GM18868 (cell line): ENCODE data around the gene PTHLH.

Experiments used
- ATAC-seq: cut with Tn5 transposase; IDR thresholded peaks from one replicate; pipeline ENCODE4 v1.9.1; 2021; ENCODE audit warnings: mild to moderate bottlenecking, moderate library complexity; ENCODE audit not compliant: unreplicated experiment

PTHLH gene

GRCh38 chr12:27972721-27973120, at the start of gene PTHLH:
Gene PTHLH (minus strand): TSS chr12:27972733. CDS start chr12:27969494, 3,239 bp downstream.
- no peak for ATAC-seq

GRCh38 chr12:28021704-28022103, 49.2 kb upstream of the PTHLH start:
- no peak for ATAC-seq

GRCh38 chr12:28017873-28018255, 45.3 kb upstream of the PTHLH start:
- ATAC-seq, result no peak

- no peak for ATAC-seq
Measured at GRCh38 chr12:28017126-28017872, 44.8 kb upstream of the PTHLH start.

DNA sequence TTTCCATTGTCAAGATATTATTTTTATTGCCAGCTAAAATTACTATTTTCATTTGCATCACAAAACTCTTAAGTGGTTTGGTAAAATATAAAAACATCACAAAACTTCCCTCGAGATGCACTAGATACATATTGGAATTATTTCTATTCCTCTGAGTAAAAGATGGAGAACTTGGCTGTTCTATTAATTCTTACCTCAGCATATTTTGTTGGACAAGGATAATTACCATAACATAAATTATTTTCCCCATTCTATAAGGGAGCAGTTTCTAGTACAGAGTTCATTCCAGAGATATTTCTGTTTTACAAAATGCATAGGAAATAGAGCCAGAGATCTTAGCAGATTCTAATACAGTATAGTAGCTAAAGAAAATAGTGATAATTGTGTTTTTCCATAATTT, 42.6 kb upstream of the PTHLH start:
- no peak for ATAC-seq

GRCh38 chr12:28014196-28014595, 41.7 kb upstream of the PTHLH start:
- ATAC-seq, result no peak

- ATAC-seq, result no peak
Measured at GRCh38 chr12:28012333-28012918, 39.9 kb upstream of the PTHLH start.

- no peak for ATAC-seq
Measured at GRCh38 chr12:28010036-28010435, 37.5 kb upstream of the PTHLH start.

- no peak for ATAC-seq
Measured at GRCh38 chr12:27999970-28000369, 27.4 kb upstream of the PTHLH start.

DNA sequence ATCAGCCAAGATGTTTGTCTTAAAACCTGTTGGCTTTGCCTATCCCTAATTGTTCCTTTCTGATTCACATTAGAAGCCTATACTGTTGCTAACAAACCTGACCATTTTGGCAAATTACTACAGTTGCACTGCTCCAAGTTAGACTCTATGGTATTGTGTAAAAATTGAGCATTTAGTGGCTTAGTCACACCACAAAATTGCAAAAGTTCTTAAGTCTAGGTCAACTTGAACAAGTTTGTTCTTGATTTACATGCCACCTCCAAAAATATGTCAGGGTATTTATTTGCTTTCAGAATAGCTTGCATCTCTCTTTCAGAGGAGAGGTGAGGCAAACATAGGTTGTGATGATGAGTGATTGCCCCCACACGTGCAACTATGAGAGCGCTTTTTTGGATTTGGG, 27.0 kb upstream of the PTHLH start:
- no peak for ATAC-seq

DNA sequence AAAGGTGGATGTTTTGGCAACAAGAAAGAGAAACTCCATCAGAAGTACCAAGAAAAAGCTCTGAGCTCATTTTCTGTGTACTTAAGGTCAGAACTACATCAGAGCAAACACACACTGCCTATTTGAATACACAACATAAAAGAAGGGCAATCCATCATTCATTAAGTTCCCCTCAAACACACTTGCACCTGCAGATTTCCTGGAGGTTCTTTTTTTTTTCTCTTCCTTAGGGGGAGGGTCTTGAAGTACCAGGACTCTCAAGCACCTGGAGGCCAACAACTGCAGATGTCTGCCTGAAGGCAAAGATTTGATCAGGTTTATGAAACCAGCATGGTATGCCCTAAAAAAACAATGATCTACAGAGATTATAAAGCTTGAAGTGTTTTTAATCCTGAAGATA, 26.1 kb upstream of the PTHLH start:
- no peak for ATAC-seq

DNA sequence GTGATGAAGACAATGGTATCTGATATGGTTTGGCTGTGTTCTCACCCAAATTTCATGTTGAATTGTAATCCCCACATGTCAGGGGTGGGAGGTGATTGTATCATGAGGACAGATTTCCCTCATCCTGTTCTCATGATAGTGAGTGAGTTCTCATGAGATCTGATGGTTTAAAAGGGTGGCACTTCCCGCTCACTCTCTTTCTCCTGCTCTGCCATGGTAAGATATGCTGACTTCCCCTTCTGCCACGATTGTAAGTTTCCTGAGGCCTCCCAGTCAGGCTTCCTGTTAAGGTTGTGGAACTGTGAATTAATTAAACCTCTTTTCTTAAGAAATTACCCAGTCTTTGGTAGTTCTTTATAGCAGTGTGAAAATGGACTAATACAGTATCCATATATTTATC, 25.6 kb upstream of the PTHLH start:
- no peak for ATAC-seq

DNA sequence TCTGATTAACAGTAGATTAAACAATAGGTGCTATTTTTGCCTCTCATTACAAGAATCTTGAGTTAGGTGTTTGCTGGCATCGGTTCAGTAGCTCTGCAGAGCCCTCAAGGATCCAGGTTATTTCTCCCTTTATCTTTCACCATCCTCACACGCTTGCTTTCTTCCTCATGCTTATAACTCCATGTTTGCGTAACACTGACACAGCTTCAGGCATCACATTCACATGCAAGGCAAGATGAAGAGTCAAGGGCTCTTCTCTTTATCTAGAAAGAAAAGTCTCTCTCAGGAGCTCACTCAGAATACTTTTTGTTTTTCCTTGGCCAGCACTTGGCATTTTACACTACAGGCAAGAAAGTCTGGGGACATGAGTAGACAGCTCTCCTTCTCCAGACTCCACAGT, 24.2 kb upstream of the PTHLH start:
- no peak for ATAC-seq

DNA sequence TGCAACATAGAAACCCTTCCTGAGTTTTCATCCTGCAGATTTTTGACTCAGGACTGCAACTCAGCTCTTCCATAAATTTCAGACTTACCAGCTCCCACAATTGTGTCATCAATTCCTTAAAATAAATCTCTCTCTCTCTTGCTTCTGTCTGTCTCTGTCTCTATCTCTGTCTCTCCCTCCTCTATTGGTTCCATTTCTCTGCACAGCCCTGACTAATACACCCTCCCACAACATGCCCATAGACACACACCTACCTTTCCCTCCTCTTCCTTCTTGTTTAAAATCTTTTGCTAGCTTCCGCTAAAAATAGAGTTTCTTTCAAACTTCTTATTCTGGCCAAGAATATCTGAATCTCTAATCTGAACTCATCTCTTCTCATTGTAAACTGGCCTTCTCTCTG, 22.9 kb upstream of the PTHLH start:
- ATAC-seq, result no peak

DNA sequence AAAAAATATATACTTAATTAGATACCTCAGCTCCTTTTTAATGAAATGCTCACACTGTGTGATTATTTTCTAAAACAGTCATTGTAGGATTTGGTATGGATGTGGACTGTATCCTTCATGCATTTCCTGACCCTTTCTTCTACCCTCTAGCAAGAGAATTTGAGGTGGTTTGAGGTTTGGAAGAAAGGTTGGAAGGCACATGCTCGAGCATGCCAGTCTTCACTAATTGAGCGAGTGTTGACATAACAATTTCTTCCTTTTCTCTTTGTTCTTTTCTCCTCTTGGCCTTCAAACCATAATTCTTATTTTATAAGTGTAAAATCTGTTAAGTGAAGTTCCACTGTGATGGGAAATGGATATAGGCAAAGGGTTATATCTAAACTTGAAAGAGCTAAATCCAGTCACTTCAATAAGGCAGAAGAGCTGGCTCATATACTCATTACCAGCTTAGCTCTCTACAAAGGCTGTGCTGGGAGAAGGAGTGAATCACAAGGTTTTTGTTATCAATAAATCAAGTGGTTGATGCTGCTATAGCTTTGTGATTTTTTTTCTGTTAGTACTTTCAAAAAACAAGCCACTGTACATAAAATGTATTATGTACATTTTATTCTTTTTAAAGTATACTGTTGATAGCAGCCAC, 16.2 kb upstream of the PTHLH start:
- no peak for ATAC-seq

DNA sequence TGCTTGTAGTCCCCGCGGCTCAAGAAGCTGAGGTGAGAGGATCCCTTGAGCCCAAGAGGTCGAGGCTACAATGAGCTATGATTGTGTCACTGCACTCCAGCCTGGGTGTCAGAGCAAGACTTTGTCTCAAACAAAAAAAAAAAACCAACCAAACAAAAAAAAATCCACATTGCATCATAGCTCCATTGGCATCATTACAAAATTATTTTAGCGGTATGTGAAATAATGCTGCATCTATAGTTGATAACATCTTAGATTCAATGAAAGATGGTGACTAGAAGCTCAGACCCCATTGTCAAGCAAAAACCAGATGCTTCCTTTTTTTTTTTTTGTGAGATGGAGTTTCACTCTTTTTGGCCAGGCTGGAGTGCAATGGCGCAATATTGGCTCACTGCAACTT, 14.8 kb upstream of the PTHLH start:
- no peak for ATAC-seq

DNA sequence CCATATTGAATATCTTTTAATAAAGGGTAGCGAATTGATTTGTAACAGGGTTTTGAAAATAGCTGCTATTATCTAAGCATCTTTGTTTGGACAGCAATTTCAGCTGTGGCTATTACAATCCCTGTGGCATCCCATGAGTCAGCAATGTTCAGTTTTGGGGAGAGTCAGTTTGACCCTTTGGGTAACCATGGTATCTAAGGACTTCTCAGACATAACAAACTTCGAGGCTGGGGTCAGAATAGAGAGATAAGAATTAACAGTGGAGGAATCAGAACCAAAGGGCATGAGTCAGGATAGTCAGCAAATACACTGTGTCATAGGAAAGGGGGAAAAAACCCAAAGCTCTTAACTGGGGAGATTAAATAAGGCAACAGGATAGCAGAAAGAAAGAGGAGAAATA, 11.7 kb upstream of the PTHLH start:
- no peak for ATAC-seq

- no peak for ATAC-seq
Measured at GRCh38 chr12:27982951-27983350, 10.4 kb upstream of the PTHLH start.

- no peak for ATAC-seq
Measured at GRCh38 chr12:27982385-27982784, 9.9 kb upstream of the PTHLH start.

- no peak for ATAC-seq
Measured at GRCh38 chr12:27981874-27982273, 9.3 kb upstream of the PTHLH start.

GRCh38 chr12:27979145-27979544, 6.6 kb upstream of the PTHLH start:
- no peak for ATAC-seq
